Mesendoderm (in vitro differentiated cells): ENCODE results near the gene VAMP1.
"Not testable (repeated sequence)": the region's sequence is repeated elsewhere in the genome, so short reads cannot be mapped to it uniquely, and the experiment has no call there.

Source experiments
- DNase-seq: peaks from one replicate; pipeline ENCODE4 v3.0.0; 2013
- H2AK5ac ChIP-seq: 2 replicates; pipeline ENCODE4 v1.6.1; 2013; ENCODE audit warnings: low read length, inconsistent platforms
- H2BK120ac ChIP-seq: 2 replicates; pipeline ENCODE4 v1.6.1; 2013; ENCODE audit warnings: low read depth, mild to moderate bottlenecking, low read length, moderate library complexity, mixed read lengths
- H2BK15ac ChIP-seq: replicated peaks from 2 replicates; pipeline ENCODE4 v1.6.1; 2013; ENCODE audit warnings: low read depth, mild to moderate bottlenecking, moderate library complexity
- H2BK5ac ChIP-seq: 2 replicates; pipeline ENCODE4 v1.6.1; 2013; ENCODE audit warnings: low read length, inconsistent platforms
- H3K18ac ChIP-seq: 2 replicates; pipeline ENCODE4 v1.6.1; 2013; ENCODE audit warnings: mild to moderate bottlenecking, low read length, mixed read lengths
- H3K23ac ChIP-seq: one replicate; pipeline ENCODE4 v1.6.1; 2013; ENCODE audit warnings: low read length
- H3K27ac ChIP-seq: 2 replicates; pipeline ENCODE4 v1.5.1; 2013; ENCODE audit warnings: low read depth, mild to moderate bottlenecking, inconsistent platforms, low read length, moderate library complexity
- H3K27me3 ChIP-seq: 2 replicates; pipeline ENCODE4 v1.6.1; 2013; ENCODE audit warnings: low read length, control low read depth, mild to moderate bottlenecking, inconsistent platforms; ENCODE audit not compliant: insufficient read depth, poor library complexity
- H3K36me3 ChIP-seq: 2 replicates; pipeline ENCODE4 v1.6.1; 2013; ENCODE audit warnings: low read length, inconsistent platforms; ENCODE audit not compliant: control insufficient read depth, insufficient read depth
- H3K4ac ChIP-seq: one replicate; pipeline ENCODE4 v1.6.1; 2013; ENCODE audit warnings: low read depth, mild to moderate bottlenecking, low read length, moderate library complexity
- H3K4me1 ChIP-seq: 2 replicates; pipeline ENCODE4 v1.6.1; 2013; ENCODE audit warnings: low read depth, low read length, inconsistent platforms; ENCODE audit not compliant: control insufficient read depth
- H3K4me2 ChIP-seq: 2 replicates; pipeline ENCODE4 v1.6.1; 2013; ENCODE audit warnings: low read length
- H3K4me3 ChIP-seq: 2 replicates; pipeline ENCODE4 v1.5.1; 2013; ENCODE audit warnings: mild to moderate bottlenecking, low read length
- H3K56ac ChIP-seq: one replicate; pipeline ENCODE4 v1.6.1; 2013; ENCODE audit warnings: low read length
- H3K79me1 ChIP-seq: 2 replicates; pipeline ENCODE4 v1.6.1; 2013; ENCODE audit warnings: low read length, inconsistent platforms
- H3K79me2 ChIP-seq: 2 replicates; pipeline ENCODE4 v1.6.1; 2013; ENCODE audit warnings: mild to moderate bottlenecking, low read length; ENCODE audit not compliant: control insufficient read depth, insufficient read depth
- H3K9ac ChIP-seq: 2 replicates; pipeline ENCODE4 v1.6.1; 2013; ENCODE audit warnings: low read length, inconsistent platforms
- H4K5ac ChIP-seq: one replicate; pipeline ENCODE4 v1.6.1; 2013; ENCODE audit warnings: low read length
- H4K8ac ChIP-seq: one replicate; pipeline ENCODE4 v1.6.1; 2013; ENCODE audit warnings: low read depth, mild to moderate bottlenecking, control low read depth, low read length, moderate library complexity
- WGBS: extraction: QIAGEN DNeasy Blood & Tissue Kit; methylation state at CpG from one replicate; pipeline ENCODE4 v1.1.7; 2013; ENCODE audit warnings: low lambda C conversion rate, missing lambda C conversion rate; ENCODE audit not compliant: insufficient coverage; ENCODE audit errors: extremely low coverage; 5-methylcytosine and 5-hydroxymethylcytosine counted together

VAMP1 gene

DNA sequence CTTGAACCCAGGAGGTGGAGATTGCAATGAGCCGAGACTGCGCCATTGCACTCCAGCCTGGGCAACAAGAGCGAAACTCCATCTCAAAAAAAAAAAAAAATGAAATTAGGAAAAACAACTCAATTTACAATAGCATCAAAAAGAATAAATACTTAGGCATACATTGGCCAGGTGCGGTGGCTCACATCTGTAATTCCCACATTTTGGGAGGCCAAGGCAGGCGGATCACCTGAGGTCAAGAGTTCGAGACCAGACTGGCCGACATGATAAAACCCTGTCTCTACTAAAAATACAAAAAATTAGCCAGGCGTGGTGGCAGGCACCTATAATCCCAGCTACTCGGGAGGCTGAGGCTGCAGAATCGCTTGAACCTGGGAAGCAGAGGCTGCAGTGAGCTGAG lies 42.7 kb downstream of the VAMP1 start:
- H3K4me2 ChIP-seq, H3K23ac ChIP-seq, H2AK5ac ChIP-seq, H3K56ac ChIP-seq, H3K79me2 ChIP-seq, H2BK15ac ChIP-seq, H3K27ac ChIP-seq, H3K79me1 ChIP-seq, H2BK120ac ChIP-seq, H3K36me3 ChIP-seq, H4K8ac ChIP-seq, H3K4me1 ChIP-seq, H3K27me3 ChIP-seq, H3K4me3 ChIP-seq, H3K4ac ChIP-seq, H2BK5ac ChIP-seq, DNase-seq, H4K5ac ChIP-seq, H3K9ac ChIP-seq, H3K18ac ChIP-seq: not testable (repeated sequence)
- WGBS, result no CpG with 5 or more reads among the region's 10 CpGs

DNA sequence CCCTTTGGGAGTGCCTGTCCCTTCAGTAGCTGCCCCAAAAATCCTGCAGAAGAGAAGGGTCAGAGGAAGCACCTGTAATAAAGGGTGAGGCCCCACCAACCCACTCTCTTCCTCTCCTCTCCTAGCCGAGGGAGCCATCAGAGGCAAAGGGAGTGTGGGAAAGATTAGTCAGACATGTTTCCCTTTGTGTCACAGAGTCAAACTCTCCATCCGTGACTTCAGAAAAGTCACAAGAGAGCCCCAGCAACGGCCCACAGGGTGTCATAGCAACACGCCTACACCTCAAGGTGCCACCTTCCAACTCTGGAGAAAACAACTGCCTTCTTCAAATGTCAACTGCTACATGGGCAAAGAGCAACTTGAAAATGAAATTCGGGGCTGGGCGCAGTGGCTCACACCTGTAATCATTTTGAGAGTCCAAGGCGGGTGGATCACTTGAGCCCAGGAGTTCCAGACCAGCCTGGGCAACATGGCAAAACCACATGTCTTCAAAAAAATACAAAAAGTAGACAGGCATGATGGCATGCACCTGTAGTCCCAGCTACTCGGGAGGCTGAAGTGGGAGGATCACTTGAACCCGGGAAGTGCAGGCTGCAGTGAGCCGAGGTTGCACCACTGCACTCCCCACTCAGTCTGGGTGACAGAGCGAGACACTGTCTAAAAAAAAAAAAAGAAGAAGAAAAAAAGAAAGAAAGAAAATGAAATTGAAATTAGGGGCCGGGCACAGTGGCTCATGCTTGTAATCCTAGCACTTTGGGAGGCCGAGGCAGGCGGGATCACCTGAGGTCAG lies 43.4 kb downstream of the VAMP1 start:
- Histone ChIP-seq H3K27ac (no peak overlapping the region), H3K4ac (no peak overlapping the region), H2AK5ac (no peak overlapping the region), H3K79me2 (no peaks in the 10 kb centered on the region), H3K23ac (no peak overlapping the region), H3K4me1 (no peaks in the 10 kb centered on the region), H3K56ac (no peak overlapping the region), H2BK120ac (no peak overlapping the region), H3K18ac (no peak overlapping the region), H2BK5ac (no peak overlapping the region), H2BK15ac (no peak overlapping the region), H3K36me3 (no peaks in the 10 kb centered on the region), H4K8ac (no peak overlapping the region), H3K79me1 (no peaks in the 10 kb centered on the region), H3K4me2 (no peak overlapping the region), H3K4me3 (no peak overlapping the region), H3K27me3 (no peaks in the 10 kb centered on the region), H4K5ac (no peak overlapping the region), H3K9ac (no peak overlapping the region)
- no CpG with 5 or more reads among the region's 14 CpGs for WGBS
- no peak for DNase-seq

DNA sequence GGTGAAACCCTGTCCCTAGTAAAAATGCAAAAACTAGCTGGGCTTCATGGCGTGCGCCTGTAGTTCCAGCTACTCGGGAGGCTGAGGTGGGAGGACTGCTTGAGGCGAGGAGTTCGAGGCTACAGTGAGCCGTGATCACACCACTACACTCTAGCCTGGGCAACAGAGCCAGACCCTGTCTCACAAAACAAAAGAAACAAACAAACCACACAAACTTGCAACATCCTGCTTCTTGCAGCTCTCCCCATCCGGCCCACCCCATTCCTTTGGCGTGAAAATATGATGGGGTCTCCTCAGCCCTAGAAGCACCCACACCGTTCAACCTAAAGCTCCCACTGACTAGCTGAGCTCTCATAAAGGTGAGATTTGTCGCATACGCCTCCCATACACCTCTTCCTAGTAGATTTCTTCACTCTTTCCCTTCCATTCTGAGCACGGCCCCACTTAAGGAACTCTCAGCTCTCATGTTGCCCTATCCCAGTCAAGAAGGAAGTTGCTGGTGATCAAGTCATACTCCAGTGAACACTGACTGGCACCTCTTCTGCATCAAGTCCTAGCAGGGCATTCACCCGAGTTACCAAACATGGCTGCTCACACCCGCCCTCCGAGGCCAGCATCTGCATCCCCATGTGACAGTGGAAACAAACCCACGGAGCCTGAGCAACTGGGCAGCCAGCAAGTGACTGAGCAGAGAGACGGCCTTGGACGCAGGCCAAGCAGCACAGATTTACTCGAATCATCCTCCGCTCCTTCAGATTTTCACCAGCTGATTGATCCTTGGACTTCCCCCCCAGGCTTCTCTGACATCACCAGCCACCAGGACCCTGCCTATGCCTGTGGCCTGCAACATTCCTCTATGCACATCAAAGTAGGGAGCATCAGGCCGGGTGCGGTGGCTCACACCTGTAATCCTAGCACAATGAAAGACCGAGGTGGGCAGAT lies 44.6 kb downstream of the VAMP1 start:
- Histone ChIP-seq H3K4ac (no peak overlapping the region), H2BK5ac (no peak overlapping the region), H3K18ac (no peak overlapping the region), H3K4me3 (no peak overlapping the region), H2BK15ac (no peak overlapping the region), H3K27ac (no peak overlapping the region), H4K5ac (no peak overlapping the region), H2AK5ac (no peak overlapping the region), H2BK120ac (no peak overlapping the region), H3K79me2 (no peaks in the 10 kb centered on the region), H3K27me3 (no peaks in the 10 kb centered on the region), H3K4me1 (no peaks in the 10 kb centered on the region), H3K9ac (no peak overlapping the region), H3K79me1 (no peaks in the 10 kb centered on the region), H3K36me3 (no peaks in the 10 kb centered on the region), H3K56ac (no peak overlapping the region), H4K8ac (no peak overlapping the region), H3K4me2 (no peak overlapping the region), H3K23ac (no peak overlapping the region)
- DNase-seq, result no peak
- no CpG with 5 or more reads among the region's 23 CpGs for WGBS

DNA sequence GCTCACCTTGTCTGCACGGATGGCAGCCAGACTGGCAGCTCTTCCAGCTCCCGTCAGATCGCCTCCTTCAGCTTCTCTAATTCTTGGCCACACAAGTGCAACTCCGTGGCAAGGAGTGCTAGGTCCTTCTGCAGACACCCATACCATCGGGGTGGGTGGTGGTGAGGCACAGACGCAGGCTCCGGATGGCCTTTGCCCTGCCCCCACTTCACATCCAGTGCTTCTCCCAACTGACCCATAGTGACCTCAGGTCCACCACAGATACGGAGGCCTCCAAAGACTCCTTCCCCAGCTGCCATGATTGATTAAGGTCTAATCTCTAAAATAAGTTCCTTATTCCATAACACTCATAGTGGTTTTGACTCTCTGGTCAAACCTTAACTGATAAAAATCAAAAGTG lies 45.6 kb downstream of the VAMP1 start:
- Histone ChIP-seq H3K4ac (no peak overlapping the region), H3K4me2 (no peak overlapping the region), H3K79me2 (no peaks in the 10 kb centered on the region), H3K9ac (no peak overlapping the region), H2BK5ac (no peak overlapping the region), H3K56ac (no peak overlapping the region), H3K18ac (no peak overlapping the region), H3K23ac (no peak overlapping the region), H3K4me3 (no peak overlapping the region), H3K27me3 (no peaks in the 10 kb centered on the region), H2AK5ac (no peak overlapping the region), H4K8ac (no peak overlapping the region), H3K36me3 (no peaks in the 10 kb centered on the region), H3K27ac (no peak overlapping the region), H3K79me1 (no peaks in the 10 kb centered on the region), H4K5ac (no peak overlapping the region), H3K4me1 (no peaks in the 10 kb centered on the region), H2BK15ac (no peak overlapping the region), H2BK120ac (no peak overlapping the region)
- no peak for DNase-seq
- WGBS, result no CpG with 5 or more reads among the region's 8 CpGs

DNA sequence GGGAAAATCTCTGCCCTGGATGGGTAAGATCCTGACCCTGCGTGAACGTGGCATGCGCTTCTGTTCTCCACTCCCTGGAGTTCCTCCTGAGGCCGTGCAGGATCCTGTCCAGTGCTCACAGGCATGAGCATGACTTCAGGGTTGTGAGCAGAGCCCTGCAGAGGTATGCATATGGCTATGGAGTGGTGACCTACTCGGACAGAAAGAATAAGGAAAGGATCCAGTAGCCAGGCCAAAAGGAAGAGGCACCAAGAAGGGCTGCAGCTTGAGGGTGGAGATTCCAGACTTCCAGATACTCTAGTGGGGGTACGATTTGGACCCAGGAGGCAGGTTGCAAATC lies 46.5 kb downstream of the VAMP1 start:
- Histone ChIP-seq H3K18ac (no peak overlapping the region), H3K79me1 (no peaks in the 10 kb centered on the region), H2AK5ac (no peak overlapping the region), H3K36me3 (no peaks in the 10 kb centered on the region), H2BK15ac (no peak overlapping the region), H3K27ac (no peak overlapping the region), H3K27me3 (no peaks in the 10 kb centered on the region), H3K4ac (no peak overlapping the region), H4K5ac (no peak overlapping the region), H3K56ac (no peak overlapping the region), H3K4me2 (no peak overlapping the region), H4K8ac (no peak overlapping the region), H3K79me2 (no peaks in the 10 kb centered on the region), H2BK120ac (no peak overlapping the region), H3K4me1 (no peaks in the 10 kb centered on the region), H3K23ac (no peak overlapping the region), H3K9ac (no peak overlapping the region), H2BK5ac (no peak overlapping the region), H3K4me3 (no peak overlapping the region)
- DNase-seq, result no peak
- WGBS, result no CpG with 5 or more reads among the region's 6 CpGs
